ENCODE measurements around the gene P4HTM.
A peak's percentile ranks its signal among the peaks of the same experiment; 100 is the strongest.

Gene P4HTM

DNA sequence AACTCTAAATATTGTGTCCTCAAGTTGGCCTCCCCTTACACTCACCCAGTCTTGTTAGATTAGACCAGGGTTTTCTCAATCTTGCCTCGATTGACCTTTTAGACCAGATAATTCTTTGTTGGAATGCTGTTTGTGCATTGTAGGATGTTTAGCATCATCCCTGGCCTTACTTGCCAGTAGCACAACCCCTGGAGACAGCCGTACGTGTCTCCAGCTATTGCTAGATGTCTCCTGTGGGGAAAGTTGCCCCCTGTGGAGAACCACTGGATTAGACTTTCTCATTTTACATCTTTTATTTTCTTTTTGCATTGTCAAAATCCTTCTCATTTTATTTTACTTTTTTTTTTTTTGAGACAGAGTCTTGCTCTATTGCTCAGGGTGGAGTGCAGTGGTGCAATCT, 19.4 kb downstream of the P4HTM start:
- DNase-seq: no peak

- DNase-seq: no peak
Observed at GRCh38 chr3:49012441-49013017, 22.5 kb downstream of the P4HTM start.

DNA sequence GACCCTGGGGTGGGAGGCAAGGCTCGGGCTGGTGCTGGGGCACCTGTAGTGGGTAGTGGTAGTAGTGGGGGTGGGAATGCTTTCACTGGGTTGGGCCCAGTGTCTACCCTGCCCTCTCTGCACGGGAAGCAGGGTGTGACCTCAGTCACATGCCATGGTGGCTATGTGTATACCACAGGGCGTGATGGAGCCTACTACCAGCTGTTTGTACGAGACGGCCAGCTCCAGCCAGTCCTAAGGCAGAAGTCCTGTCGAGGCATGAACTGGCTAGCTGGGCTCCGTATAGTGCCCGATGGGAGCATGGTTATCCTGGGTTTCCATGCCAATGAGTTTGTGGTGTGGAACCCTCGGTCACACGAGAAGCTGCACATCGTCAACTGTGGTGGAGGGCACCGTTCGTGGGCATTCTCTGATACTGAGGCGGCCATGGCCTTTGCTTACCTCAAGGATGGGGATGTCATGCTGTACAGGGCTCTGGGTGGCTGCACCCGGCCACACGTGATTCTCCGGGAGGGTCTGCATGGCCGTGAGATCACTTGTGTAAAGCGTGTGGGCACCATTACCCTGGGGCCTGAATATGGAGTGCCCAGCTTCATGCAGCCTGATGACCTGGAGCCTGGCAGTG, 23.2 kb downstream of the P4HTM start:
- DNase-seq: no peak

GRCh38 chr3:49013738-49014660, 24.0 kb downstream of the P4HTM start:
- peak; percentile 48 for DNase-seq

DNA sequence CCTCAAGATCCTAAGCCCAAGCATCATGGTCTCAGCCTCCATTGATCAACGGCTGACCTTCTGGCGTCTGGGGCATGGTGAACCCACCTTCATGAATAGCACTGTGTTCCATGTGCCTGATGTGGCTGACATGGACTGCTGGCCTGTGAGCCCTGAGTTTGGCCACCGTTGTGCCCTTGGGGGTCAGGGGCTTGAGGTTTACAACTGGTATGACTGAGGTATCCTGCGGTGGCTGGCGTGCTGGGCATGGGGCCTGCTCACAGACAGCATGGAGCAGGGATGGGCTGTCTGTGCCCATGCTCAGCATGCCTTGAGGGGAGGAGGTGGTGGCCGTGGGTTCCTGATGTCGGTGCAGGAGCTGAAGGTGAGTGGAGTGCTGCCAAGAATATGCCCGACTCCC, 25.0 kb downstream of the P4HTM start:
- DNase-seq: no peak

GRCh38 chr3:49015765-49016164, 25.7 kb downstream of the P4HTM start:
- no peak for DNase-seq

DNA sequence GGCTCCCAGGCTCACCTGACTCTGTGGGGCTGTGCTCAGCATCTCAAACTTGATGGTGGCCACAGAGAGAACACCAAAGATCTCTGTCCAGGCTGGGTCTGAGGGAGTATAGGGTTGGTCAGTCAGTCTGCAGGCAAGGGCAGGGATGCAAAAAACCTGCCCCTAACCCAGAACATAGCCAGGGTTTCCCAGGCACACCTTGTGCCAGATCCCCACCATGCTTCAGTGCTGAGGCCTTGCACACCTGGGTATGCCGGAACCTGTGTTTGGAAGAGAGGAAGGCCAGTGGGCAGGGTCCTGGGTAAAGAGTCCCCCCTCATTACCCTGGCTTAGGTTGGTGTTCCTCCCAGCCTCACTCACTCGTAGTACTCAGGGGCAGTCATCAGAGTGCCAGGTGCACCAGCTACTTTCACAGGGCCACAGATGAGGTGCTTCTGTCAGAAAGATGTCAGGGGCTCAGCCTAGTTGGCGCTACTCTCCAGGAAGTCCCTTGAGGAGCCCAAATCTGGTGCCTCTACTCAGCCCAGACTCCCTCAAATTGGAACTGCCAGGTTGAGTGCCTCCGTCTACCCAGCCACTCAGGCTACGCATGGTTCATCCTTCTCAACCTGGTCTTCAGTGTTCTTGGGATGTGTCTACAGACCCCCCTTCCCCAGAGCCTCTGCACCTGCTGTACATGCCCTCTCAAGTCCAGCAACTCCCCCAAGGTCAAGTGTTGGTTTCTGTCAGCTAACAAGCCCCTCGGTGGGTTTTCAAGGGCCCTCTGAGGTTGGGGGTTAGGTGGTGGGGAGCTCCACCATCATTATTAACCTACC, 26.6 kb downstream of the P4HTM start:
- no peak for DNase-seq

- peak; percentile 45 for DNase-seq
Observed at GRCh38 chr3:49017229-49017970, 27.4 kb downstream of the P4HTM start.

DNA sequence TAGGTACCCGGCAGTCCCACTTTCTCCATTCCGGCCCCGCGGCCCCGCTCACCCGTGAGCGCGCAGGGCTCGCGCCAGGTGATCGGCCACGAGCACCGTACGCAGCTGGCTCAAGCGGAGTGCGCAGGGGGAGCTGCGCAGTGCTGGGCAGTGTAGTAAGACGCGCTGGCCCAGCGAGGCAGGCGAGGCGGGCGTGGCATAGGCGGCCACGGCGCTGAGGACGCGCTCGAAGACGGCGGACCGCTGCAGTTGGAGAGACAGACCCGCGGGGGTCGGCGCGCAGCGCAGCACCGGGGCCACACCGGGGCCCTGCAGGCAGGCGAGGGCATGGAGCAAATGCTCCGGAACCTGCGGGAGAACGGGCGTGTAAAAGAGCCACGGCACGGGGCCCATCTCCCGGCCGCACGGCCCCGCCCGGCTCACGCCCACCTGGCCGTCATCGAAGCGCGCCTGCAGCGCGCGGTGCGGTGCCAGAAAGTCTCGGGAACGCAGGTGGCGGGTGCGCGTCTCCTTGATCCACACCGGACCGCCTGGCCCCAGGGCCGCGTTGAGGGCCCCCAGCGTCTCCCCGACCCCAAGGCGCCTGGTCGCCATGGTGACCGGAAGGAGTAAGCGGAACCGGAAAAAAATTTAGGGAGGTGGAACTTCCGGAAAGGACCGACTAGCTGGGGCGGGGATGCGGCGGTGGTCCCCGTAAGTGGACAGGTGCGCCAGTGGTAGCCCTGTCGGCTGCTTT, 28.1 kb downstream of the P4HTM start, which contains the start of gene DALRD3:
DALRD3 (minus strand) TSS at position 610 of the 736 bp plus-strand sequence; CDS start at position 594, 16 bp downstream.
- peak; percentile 81 for DNase-seq

DNA sequence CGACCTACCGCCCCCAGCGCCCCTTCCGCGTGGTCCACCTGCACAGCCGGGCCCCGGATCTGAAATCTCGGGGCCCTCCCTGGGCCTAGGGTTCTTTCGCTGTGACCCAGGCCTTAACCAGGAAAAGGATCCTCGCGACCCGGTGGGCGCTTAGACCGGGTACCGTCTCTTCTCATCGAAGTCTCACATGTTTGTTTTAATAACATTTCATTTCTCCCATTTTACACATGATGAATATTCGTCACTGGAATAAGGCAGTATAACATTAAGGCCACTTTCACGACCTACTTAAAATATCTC, 28.6 kb downstream of the P4HTM start:
- no peak for DNase-seq

- no peak for DNase-seq
Observed at GRCh38 chr3:49019941-49020329, 29.9 kb downstream of the P4HTM start.

GRCh38 chr3:49020330-49021212, 30.5 kb downstream of the P4HTM start:
- no peak for DNase-seq

GRCh38 chr3:49021213-49021812, 31.3 kb downstream of the P4HTM start:
- peak; percentile 99 for DNase-seq

DNA sequence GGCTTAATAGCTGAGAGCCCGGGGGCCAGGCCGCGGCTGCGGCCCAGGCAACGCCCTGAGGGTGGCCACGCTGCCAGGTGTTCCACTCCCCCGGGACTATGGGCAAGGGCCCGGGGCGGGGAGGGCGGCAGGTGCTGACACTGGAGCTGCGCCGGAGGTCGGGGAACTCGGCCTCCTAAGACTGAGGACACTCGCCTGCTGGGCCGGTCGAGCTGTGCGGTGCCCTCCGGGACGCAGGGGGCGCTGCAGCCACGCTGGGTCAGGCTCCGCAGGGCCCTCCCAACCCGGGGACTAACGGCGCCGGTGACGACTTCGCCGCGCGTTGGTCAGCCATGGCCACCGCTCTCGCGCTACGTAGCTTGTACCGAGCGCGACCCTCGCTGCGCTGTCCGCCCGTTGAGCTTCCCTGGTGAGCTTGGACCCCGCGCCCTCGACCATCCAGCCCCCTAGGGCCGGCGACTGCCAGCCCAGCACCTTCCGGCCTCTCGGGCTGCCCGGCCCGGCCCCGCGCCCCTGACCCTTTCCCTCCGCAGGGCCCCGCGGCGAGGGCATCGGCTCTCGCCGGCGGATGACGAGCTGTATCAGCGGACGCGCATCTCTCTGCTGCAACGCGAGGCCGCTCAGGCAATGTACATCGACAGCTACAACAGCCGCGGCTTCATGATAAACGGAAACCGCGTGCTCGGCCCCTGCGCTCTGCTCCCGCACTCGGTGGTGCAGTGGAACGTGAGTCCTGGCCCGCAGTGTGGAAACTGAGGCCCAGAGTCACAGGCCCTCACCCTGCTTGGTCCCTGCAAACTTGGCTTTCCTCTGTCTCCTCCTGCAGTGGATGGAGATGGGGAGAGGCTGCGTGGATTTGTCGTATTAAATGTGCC, 32.0 kb downstream of the P4HTM start, which contains the start of gene NDUFAF3:
NDUFAF3 (plus strand) TSS at position 309 of the 875 bp plus-strand sequence; CDS start at position 333, 24 bp downstream.
- peak; percentile 98 for DNase-seq

GRCh38 chr3:49022688-49023171, 32.7 kb downstream of the P4HTM start:
- peak; percentile 24 for DNase-seq

- DNase-seq: no peak
Observed at GRCh38 chr3:49023775-49024174, 33.7 kb downstream of the P4HTM start.

DNA sequence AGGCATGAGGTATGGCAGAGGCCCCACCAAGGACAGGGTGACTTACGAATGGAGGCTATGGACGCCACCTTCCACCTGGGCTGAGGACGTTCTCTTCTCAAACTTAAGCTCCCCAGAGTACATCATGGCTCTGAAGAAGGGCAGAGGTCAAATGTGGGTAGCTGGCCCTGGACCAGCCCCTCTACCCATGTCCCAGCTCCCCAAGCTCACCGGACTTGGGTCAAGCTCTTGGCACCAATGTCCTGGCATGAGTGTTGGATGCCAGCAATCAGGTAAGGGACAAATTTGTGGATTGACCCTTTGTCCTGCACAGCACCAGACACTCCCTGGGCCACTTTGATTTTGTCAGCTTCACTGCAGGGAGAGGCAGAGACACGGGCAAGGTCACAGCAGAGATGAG, 34.4 kb downstream of the P4HTM start:
- no peak for DNase-seq

GRCh38 chr3:49025005-49025792, 35.2 kb downstream of the P4HTM start:
- no peak for DNase-seq
